HG03457 (cell line): ENCODE results near the gene SH2D1B.

Source experiments
- ATAC-seq: cut with Tn5 transposase; IDR thresholded peaks from one replicate; pipeline ENCODE4 v1.9.1; 2021; ENCODE audit warnings: moderate number of reproducible peaks; ENCODE audit not compliant: unreplicated experiment

SH2D1B gene

GRCh38 chr1:162400790-162401355 is 11.1 kb downstream of the SH2D1B start:
- no peak for ATAC-seq

- ATAC-seq = no peak
These were observed 12.8 kb downstream of the SH2D1B start for GRCh38 chr1:162398999-162399580.

- no peak for ATAC-seq
These were observed 13.9 kb downstream of the SH2D1B start for GRCh38 chr1:162397943-162398560.

- ATAC-seq = no peak
These were observed 14.9 kb downstream of the SH2D1B start for GRCh38 chr1:162397039-162397448.

- no peak for ATAC-seq
These were observed 15.6 kb downstream of the SH2D1B start for GRCh38 chr1:162396201-162396906.

- no peak for ATAC-seq
These were observed 20.0 kb downstream of the SH2D1B start for GRCh38 chr1:162391790-162392563.

GRCh38 chr1:162390396-162391185 is 21.3 kb downstream of the SH2D1B start:
- ATAC-seq = no peak

GRCh38 chr1:162389971-162390370 is 22.0 kb downstream of the SH2D1B start:
- no peak for ATAC-seq

- no peak for ATAC-seq
These were observed 22.7 kb downstream of the SH2D1B start for GRCh38 chr1:162389021-162389818.

GRCh38 chr1:162388615-162389014 is 23.3 kb downstream of the SH2D1B start:
- no peak for ATAC-seq

- ATAC-seq = no peak
These were observed 23.8 kb downstream of the SH2D1B start for GRCh38 chr1:162388083-162388594.

- ATAC-seq = no peak
These were observed 24.5 kb downstream of the SH2D1B start for GRCh38 chr1:162387226-162388082.

GRCh38 chr1:162386292-162387225 is 25.4 kb downstream of the SH2D1B start:
- ATAC-seq = no peak

- ATAC-seq = no peak
These were observed 26.2 kb downstream of the SH2D1B start for GRCh38 chr1:162385702-162386101.

- no peak for ATAC-seq
These were observed 26.7 kb downstream of the SH2D1B start for GRCh38 chr1:162385280-162385623.

- no peak for ATAC-seq
These were observed 27.2 kb downstream of the SH2D1B start for GRCh38 chr1:162384601-162385279.

- ATAC-seq = no peak
These were observed 27.8 kb downstream of the SH2D1B start for GRCh38 chr1:162384116-162384515.
